Glomerular visceral epithelial cell (primary cell): ENCODE measurements around the gene GSG1L.
"Not testable (repeated sequence)": the region's sequence is repeated elsewhere in the genome, so short reads cannot be mapped to it uniquely, and the experiment has no call there.

Source experiments
- DNase-seq: peaks from one replicate; pipeline ENCODE4 v3.0.0-alpha.2; 2016; ENCODE audit errors: extremely low spot score

The GSG1L gene

DNA sequence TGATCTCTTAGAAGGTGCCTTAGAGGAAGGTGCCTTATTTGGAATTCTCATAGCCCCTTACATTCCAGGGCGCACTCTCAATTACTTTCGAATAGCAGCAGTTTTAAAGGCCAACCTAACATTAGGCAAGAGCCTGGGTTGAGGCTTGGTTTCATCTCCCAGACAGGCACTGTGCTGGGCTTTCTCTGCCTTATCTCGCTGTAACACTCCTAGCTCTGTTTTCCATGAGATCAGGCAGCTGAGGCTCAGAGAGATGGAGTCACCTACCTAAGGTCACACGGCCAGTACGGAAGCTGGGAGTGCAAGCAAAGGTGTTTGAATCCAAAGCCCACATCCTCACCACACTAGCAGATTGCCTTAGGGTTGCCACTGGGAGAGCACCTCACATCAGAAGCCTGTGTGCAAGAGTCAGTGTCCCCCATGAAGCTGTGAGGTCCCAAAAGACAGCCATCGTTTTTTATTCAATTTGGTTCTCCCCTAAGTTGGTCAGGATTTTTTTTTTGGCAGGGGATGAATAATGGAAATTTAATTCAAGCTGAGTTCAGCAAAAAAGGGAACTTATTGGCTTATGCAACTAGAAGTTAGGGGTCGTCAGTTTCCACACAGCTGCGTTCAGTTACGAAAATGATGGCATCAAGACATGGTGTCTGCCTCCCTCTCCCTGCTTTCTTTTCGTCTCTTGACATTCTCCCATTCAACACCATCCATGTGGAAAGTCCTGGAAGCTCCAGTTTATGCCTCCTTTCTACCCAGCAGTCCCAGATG, 307.1 kb downstream of the GSG1L start:
- DNase-seq: no peak

DNA sequence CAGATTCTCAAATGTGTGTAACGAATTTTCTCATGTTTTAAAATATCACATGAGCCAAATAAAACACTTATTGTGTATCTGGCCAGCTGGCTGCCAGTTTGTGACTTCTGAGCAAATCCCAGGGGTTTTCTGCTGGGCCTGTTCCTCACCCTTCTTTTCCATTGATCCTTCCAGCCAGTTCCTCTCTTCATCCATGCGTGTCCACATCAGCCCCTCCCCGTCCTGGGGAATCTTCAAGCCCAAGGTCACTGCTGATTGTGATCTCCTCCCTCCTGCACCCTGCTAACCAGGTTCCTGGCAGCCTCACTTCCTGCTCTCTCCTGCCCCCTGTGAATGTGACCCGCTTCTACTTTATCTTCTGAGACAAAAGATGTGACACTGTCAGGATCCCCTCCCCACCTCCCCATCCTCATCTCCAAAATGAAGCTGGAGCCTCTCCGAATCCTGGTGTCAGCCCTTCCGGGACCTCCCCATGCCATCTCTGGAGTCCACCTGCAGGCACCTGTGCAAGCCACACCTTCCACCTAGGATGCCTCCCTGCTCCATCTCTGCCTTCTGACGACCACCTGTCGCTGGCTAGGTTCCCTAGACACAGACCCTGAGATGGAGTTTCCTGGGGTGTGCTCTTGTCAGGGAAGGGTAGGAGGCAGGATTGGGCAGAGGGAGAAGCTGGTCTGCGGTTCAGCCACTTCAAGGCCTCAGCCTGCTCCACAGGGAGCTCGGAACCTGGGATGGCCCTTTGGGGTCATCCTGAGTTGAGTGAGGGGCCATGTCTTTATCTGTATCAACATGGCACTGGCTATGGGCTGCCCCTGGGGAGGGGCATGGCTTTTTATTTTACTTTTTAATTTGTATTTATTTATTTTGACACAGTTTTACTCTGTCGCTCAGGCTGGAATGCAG, 308.5 kb downstream of the GSG1L start:
- DNase-seq: no peak

DNA sequence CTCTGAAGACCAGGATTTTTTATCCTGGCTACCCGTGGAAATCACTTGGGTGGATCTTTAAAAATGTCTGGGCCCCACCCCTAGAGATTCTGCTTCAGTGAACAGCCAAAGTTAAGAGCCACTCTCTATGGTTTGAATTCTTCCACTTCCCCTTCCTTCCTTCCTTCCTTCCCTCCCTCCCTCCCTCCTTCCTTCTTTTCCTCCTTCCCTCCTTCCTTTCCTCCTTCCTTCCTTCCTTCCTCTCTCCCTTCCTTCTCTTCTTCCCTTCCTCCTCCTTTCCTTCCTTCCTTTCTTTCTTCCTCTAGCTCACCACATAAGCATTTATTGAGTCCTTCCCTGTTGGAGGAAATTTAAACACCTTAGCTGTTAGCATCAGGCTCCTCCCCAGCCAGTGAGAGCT, 310.0 kb downstream of the GSG1L start:
- no peak for DNase-seq

DNA sequence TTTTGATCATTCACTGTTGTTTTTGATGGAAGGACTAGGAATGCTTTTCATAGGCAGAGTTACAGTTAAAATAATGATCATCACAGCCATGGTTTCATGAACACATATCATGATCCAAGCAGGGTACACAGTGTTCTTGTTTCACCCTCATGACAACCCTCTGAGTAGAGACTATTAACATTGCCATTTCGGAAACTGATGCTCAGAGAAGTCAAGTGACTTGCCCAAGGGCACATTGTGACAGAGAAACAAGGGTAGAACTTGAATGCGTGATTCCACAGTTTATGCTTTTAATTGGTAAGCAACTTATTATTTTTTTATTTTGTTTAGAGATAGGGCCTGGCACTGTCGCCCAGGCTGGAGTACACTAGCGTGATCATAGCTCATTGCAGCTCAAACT, 311.3 kb downstream of the GSG1L start:
- DNase-seq: no peak

DNA sequence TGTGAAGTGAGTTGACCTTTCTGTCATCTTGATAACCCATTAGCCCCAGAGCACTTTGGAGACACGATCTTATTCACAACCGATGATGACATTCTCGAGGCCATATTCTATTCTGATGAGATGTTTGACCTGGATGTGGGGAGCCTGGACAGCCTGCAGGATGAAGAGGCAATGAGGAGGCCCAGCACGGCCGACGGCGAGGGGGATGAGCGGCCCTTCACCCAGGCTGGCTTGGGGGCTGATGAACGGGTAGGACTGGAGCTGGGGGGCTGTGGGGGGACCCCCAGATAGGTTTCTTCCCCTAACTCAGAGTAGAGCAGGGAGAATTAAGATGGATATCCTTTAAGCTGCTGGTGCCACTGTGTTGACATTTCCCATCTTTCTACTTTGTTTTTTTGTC, 311.8 kb downstream of the GSG1L start:
- no peak for DNase-seq

DNA sequence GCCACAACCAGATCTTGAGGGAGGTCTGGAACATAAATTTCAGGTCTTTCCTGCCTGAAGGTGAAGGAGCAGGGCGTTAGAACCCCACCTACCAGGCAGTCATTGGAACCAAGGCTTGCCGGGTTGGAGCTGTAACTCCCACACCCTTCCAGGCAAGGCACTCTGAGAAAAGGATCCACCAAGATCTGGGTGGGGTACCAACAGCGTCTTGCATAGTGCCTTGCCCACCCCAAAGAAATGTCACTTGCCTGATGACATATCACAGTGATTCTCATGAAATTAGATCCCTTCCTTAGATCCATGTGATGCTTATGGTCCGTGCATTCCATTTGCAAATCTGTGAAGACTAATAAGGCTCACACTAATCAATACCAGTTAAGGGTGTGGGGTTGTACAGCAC, 312.3 kb downstream of the GSG1L start:
- DNase-seq: no peak

DNA sequence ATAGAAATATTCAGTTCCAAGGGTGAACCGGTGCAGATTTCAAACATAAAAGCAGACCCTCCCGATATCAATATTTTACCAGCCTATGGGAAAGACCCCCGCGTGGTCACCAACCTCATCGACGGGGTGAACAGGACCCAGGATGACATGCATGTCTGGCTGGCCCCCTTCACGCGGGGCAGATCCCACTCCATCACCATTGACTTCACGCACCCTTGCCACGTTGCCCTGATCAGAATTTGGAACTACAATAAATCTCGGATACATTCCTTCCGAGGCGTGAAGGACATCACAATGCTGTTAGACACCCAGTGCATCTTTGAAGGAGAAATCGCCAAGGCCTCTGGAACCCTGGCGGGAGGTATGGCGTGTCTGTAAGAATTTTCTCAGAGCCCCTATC, 313.6 kb downstream of the GSG1L start:
- no peak for DNase-seq

DNA sequence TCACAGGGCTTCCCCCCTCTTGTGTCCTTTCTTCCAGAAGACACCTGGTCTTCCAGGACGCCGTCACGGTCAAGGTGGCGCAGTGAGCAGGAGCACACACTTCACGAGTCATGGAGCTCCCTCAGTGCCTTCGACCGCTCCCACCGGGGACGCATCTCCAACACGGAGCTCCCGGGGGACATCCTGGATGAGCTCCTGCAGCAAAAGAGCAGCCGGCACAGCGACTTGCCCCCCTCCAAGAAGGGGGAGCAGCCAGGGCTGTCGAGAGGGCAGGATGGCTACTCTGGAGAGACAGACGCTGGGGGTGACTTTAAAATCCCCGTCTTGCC, 314.0 kb downstream of the GSG1L start:
- DNase-seq: no peak

DNA sequence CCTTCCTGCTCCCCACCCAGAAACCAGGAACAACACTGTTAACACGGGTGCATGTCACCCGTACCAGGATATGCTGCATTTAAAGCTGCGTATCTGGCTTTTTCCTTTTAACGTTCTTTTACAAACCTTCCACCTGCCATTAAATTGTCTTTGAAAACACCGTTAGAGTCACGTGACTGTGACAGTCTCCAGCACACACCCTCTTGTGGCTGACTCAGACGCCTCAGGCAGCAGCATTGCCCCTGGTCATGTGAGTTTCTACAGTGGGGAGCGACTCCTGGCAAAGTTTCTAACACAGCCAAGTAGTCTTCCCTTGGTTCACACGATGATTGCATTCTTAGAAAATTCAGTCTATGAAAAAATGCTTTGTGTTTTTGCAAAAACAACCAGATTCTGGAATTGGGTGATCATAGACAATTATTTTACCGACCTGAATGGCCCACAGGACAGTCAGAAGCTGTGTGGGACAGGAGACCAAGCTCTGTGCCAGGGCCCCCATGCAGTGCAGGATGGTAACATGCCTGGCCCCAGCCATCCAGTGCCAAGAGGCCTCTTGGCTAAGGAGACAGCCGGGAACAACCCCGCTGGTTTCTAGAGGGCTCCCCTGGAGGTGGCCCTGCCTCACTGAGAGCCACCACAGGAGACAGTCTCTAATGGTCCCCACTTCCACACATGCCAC, 314.5 kb downstream of the GSG1L start:
- DNase-seq: peak; percentile 67

DNA sequence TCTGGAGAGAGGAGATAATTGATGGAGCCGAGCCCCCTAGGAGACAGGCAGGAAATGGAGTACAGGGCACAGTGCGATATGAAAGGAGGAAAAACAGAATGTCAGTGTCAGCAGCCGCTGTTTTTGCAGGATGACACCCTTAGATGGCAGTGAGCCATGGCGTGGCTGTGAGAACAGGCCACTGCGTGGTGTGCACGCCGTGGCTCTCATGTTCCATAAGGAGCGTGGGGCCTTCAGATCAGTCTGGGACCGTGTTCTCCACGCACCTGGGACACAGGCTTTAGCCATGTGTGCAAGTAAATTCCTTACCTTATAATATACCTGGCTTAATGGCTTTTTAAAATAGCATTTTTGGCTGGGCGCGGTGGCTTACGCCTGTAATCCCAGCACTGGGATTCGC, 315.6 kb downstream of the GSG1L start:
- no peak for DNase-seq

DNA sequence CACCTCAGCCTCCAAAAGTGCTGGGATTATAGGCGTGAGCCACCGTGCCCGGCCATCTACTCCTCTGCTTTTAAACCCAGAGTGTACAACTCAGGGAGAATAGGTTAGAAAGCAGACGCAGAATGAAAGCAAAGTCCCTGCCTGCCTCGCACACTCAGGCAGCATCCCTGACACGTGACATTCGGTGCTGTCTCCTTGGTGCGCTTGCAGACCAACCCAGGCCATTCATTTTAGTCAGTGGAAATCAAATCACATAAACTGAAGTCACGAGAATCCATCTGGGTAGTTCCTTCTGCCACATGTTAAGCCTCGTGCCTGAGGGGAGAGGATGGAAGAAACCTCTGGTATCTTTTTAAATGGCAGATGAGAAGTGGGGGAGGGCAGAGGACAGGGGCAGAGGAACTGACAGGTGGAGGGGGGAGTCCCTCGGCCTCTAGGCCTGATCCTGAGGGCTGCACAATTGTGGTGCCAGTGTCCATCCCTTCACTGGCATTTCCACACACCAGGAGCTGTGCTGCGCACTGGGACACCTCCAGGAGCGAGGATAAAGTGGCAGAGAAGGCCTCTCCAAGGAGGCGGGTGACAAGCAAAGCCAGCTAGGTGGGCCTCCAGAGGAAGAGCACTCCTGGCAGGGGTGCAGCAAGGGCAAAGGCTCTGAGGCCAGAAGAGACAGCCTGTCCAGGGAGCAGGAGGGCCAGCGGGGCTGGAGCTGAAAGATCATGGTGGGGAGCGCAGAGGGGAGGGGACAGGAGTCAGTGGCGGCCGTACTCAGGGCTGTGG, 317.2 kb downstream of the GSG1L start:
- no peak for DNase-seq

DNA sequence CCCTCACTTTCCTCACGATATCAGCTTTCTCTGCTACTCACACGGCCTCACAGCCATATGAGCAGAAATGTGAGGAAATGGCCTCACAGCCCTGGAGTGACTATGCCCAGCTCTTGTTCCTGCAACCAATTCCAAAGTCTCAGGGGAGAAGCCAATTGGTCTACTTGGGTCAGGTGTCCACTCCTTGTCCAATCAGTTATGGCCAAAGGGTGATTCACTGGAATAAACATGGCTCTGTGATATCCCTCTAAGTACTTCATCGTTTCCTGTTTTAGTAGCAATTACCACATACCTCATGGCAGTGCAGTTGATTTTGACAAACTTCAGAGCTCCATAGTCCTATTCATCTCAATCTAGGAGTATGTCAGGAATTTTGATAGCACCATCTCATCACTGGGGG, 318.2 kb downstream of the GSG1L start:
- DNase-seq: no peak

DNA sequence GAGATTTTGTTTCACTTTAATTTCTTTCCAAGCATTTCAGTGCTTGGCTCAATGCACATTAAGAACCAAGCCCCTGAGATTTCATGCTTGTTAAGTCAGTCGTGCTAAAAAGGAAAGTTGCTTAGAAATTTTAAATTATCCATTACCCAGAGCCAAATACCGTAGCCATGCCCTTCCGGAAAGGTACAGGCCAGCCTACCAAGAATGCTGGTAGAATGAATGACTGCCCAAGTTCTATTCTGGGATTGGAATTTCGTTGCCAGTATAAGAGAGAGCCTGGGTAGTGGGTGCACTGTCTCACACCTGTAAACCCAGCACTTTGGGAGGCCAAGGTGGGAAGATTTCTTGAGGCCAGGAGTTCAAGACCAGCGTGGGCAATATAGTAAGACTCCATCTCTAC, 319.6 kb downstream of the GSG1L start:
- no peak for DNase-seq

DNA sequence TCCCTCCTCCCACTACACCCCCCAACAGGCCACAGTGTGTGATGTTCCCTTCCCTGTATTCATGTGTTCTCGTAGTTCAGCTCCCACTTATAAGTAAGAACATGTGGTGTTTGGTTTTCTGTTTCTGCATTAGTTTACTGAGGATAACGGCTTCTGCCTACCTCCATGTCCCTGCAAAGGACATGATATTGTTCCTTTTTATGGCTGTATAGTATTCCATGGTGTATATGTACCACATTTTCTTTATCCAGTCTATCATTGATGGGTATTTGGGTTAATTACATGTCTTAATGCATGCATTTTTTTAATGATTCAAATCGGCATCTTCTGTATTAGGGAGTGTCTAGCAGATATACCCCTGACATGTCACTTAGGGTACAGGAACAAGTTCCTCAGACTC, 320.5 kb downstream of the GSG1L start:
- not testable (repeated sequence) for DNase-seq

DNA sequence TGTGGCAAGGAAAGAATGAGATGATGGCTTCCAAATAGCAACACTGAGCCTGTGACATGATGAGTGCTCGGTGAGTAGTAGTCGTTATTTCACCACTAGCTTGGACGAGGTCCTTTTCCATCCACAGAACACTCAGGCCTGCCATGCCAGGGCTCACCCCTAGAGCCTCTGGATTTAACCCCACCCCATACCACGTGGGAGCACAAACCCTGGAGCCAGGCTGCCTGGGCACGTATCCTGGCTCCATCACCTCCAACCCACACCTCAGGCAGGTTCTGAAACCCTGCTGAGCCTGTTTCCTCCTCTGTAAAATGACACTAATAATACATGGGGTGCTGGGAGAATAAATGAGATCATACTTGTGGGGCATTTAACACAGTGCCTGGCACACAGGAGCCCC, 321.2 kb downstream of the GSG1L start:
- DNase-seq: no peak

DNA sequence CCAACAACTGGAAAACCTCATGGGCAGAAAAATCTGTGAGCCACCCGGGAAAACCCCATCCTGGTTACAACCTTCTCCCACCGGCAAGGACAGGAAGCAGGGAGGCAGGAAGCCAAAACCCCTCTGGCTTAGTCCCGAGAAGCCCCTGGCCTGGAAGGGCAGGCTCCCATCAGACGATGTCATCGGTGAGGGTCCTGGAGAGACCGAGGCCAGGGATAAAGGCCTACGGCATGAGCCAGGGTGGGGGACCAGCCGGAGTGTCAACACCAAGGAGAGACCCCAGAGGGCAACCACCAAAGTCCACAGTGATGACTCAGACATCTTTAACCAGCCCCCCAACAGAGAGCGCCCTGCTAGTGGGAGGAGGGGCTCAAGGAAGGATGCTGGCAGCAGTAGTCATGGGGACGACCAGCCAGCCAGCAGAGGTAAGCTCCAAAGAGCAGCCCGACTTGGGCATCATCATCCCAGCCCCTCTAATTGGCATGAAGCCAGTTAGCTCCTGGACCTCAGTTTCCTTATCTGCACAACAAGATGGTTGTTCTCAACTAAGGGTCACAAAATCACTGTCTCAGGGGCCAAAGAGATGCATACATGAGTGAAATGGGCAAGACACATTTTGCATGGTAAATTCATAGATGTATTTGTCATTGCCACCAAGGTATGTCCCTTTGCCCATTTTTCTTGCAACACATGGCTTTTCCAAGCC, 322.9 kb downstream of the GSG1L start:
- peak; percentile 68 for DNase-seq

DNA sequence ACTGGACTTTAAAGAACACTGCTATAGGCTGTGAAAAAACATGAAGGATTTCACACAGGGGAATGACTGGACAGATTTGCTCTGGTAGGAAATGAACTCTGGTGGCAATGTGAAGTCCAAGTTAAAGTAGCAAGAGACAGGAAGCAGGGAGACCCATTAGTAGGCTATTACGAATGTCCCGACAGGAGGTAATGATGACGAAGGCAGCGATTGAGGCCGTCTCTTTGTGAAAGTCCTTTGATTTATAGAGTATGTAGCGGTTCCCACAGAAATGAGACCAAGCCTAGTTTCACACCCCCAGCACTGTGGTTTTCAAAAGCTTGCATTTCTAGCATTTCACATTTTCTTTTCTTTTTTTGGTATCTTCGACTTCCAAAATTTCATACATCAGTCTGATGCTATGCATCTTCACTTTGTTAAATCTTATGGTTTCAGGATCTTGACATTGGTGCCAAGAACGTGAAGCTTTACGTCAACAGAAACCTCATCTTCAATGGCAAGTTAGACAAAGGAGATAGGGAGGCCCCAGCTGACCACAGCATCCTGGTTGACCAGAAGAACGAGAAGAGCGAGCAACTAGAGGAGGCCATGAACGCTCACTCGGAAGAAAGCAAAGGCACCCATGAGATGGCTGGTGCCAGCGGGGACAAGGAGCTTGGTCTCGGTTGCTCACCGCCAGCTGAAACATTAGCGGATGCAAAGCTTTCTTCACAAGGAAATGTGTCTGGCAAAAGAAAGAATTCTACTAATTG, 323.7 kb downstream of the GSG1L start:
- no peak for DNase-seq

DNA sequence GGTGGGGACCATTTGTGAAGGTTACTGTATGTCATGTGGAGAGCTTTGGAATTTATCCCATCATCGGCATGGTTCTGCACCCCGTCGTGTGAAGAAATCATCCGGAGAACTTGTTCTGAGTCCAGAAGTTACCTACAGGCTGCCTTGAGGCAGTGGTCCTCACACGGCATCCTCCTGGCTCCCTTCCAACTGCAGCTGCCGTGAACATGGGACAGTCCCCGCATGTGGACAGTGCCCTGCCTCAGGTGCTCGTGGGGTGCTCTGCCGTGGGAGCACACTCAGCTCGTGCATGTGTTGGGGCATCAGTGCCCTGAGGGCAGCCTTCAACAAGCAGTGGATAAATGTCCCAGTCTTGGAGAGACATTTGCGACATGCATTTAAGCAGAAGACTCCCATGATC, 324.9 kb downstream of the GSG1L start:
- DNase-seq: no peak
